GM18861 (cell line): Measurements from ENCODE around the gene ST3GAL2.
"Not testable (repeated sequence)": the region's sequence is repeated elsewhere in the genome, so short reads cannot be mapped to it uniquely, and the experiment has no call there.

Experiments
- ATAC-seq: cut with Tn5 transposase; IDR thresholded peaks from one replicate; pipeline ENCODE4 v1.9.1; 2021; ENCODE audit not compliant: unreplicated experiment

ST3GAL2 gene

GRCh38 chr16:70468776-70469525, 30.1 kb upstream of the ST3GAL2 start:
- no peak for ATAC-seq

- ATAC-seq, result no peak
These were observed 28.7 kb upstream of the ST3GAL2 start for GRCh38 chr16:70467608-70468007.

- ATAC-seq, result no peak
These were observed 28.2 kb upstream of the ST3GAL2 start for GRCh38 chr16:70467113-70467512.

DNA sequence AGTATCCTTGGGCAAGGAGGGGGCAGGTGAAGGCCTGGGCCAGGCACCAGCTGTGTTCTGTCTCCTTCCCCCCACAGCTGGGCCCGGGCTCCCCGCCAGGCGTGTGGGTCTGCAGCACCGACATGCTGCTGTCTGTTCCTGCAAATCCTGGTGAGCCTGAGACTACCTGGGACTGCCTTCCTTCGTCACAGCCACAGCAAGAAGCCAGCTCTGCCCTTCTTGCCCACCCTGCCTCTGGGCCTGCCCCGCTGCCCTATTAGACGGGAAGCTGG, 27.8 kb upstream of the ST3GAL2 start:
- ATAC-seq, result no peak

DNA sequence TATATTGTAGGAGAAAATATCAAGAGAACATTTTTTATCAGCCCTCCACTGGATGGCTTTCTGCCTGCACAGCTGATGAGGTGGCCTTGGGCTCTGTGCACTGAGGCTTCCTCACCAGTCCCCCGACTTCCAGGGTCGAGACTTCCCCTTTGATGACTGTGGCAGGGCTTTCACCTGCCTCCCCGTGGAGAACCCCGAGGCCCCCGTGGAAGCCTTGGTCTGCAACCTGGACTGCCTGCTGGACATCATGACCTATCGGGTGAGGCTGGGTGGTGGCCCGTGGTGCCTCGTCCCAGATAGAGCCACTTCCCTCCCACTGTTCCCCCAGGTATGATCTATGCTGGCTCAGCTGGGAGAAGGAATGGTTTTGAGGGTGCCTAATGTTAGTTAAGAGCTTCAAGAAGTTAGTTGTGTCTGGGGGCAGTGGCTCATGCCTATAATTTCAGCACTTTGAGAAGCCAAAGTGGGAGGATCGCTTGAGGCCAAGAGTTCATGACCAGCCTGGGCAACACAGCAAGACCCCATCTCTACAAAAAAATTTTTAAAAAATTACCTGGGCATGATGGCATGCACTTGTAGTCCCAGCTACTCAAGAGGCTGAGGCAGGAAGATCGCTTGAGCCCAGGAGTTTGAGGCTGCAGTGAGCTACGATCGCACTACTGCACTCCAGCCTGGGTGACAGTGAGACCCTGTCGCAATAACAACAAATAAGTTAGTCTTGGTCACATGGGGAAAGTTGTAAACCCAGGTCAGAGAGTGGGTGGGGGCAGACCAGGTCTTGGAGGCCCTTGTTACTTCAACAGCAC, 27.3 kb upstream of the ST3GAL2 start:
- no peak for ATAC-seq

DNA sequence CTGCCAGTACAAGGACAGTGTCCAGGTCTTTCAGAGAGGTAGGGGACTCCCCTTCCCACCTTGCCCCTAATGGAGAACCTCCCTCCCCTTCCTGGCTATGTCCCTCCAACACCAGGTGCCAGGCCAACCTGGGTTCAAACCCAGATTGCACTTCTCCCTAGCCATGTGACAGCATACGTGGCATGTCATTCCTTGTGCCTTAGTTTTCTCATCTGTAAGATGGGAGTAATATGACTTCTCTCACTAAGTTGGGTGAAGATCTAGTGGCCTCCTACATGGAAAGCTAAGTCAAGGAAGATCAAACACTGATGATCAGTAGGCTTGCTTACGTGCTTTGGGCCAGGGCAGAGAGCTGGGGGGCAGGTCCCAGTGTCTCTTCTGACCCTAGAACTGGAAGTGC, 24.3 kb upstream of the ST3GAL2 start:
- no peak for ATAC-seq

- no peak for ATAC-seq
These were observed 21.9 kb upstream of the ST3GAL2 start for GRCh38 chr16:70460737-70461261.

- no peak for ATAC-seq
These were observed 18.7 kb upstream of the ST3GAL2 start for GRCh38 chr16:70457446-70458166.

GRCh38 chr16:70455910-70456309, 17.0 kb upstream of the ST3GAL2 start:
- no peak for ATAC-seq

- no peak for ATAC-seq
These were observed 15.5 kb upstream of the ST3GAL2 start, which contains the start of gene FCSK for GRCh38 chr16:70454222-70455034. TSS of gene FCSK (plus strand) at chr16:70454595. CDS start at chr16:70463191, 8,596 bp downstream.

DNA sequence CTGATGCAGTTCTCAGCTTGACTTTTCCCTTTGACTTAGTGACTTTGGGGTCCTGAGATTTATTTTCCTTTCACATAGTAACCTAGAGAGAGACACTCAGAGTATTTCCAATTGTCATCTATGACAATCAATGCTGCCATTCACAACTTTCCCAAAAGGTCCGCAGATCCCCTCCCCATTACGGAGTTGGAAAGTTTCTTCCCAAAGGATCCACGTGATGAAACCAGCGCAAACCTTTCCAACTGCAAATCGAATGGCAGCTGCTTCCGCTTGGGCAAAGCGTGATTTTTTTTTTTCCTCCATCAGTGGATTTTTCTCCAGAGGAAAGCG, 15.0 kb upstream of the ST3GAL2 start:
- ATAC-seq, result no peak

- no peak for ATAC-seq
These were observed 14.4 kb upstream of the ST3GAL2 start for GRCh38 chr16:70453117-70453891.

DNA sequence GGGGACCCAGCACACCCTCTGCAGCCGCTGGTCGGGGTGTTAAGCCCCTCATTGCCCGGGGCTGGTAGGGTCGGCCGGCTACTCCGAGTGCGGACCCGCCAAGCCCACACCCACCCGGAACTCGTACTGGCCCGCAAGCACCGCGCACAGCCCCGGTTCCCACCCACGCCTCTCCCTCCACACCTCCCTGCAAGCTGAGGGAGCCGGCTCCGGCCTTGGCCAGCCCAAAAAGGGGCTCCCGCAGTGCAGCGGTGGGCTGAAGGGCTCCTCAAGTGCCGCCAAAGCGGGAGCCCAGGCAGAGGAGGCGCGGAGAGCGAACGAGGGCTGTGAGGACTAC, 12.1 kb upstream of the ST3GAL2 start:
- ATAC-seq, result not testable (repeated sequence)

DNA sequence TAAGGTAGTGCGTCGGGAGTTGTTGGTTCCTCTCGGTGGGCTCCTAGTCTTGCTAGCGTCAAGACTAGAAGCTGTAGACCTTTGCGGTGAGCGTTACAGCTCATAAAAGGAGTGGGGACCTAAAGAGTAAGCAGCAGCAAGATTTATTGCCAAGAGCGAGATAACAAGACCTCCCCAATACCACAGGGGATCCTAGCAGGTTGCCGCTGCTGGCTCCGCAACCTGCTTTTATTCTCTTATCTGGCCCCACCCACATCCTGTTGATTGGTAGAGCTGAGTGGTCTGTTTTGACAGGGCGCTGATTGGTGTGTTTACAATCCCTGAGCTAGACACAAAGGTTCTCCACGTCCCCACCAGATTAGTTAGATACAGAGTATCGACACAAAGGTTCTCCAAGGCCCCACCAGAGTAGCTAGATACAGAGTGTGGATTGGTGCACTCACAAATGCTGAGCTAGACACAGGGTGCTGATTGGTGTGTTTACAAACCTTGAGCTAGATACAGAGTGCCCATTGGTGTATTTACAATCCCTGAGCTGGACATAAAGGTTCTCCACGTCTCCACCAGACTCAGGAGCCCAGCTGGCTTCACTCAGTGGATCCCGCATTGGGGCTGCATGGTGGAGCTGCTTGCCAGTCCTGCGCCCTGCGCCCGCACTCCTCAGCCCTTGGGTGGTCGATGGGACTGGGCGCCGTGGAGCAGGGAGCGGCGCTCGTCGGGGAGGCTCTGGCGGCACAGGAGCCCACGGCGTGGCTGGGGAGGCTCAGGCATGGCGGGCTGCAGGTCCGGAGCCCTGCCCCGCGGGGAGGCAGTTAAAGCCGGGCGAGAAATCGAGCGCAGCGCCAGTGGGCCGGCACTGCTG, 11.5 kb upstream of the ST3GAL2 start:
- ATAC-seq, result not testable (repeated sequence)

GRCh38 chr16:70448075-70448474, 9.2 kb upstream of the ST3GAL2 start:
- no peak for ATAC-seq

DNA sequence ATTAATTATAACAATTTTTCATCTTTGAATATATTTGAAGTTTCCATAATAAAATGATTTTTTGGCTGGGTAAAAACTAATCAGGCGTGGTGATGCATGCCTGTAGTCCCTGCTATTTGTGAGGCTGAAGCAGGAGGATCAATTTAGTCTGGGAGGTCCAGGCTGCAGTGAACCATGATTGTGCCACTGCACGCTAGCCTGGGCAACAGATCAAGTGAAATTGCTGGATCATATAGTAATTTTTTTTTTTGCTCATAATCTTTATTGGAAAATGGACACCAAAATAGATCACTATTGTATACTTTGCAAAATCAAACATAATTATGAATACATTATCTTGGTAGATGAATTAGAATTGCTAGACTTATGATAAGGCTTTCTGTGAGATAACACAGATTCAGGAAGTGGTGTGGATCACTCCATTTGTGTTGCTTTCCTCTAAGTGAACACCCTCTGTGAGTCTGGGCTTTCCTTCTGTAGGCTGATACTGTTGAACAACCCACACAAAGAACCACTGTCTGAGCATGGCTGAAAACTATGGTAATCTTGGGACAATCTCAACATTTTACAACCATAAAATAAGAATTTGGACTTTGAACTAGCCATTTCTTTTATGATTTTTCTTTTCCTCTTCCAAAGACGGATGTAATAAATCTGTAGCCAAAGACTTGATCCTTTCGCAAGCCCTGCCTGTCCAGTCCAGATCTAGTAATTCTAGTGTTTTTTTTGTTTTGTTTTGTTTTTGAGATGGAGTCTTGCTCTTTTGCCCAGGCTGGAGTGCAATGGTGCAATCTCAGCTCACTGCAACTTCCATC, 5.6 kb upstream of the ST3GAL2 start:
- no peak for ATAC-seq

- ATAC-seq, result no peak
These were observed 3.4 kb upstream of the ST3GAL2 start for GRCh38 chr16:70442344-70442743.

DNA sequence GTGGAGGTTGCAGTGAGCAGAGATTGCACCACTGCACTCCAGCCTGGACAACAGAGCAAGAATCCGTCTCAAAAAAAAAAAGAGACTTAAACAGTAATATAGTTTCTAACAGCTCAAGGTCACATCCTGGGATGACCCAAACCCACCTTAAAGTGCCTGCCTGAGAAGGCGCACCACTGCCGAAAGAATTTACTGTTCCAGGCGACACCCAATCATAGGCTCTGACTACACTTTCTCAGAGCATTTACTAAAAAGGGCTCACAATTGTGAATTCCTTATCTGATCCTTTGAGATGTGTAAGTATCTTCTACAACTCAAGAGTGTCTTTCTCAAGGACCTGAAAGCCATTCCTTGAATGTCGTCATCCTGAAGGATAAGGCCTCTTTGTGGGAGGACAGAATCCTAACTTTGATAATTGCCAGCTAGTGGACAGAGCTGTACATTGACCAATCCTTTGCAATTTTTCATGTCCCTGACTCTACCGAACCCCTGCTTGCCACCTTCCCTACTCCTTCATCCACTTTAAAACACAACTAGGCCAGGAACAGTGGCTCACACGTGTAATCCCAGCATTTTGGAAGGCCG, 2.6 kb upstream of the ST3GAL2 start:
- ATAC-seq, result no peak
